ENCODE data around the gene RNF26.

The RNF26 gene

DNA sequence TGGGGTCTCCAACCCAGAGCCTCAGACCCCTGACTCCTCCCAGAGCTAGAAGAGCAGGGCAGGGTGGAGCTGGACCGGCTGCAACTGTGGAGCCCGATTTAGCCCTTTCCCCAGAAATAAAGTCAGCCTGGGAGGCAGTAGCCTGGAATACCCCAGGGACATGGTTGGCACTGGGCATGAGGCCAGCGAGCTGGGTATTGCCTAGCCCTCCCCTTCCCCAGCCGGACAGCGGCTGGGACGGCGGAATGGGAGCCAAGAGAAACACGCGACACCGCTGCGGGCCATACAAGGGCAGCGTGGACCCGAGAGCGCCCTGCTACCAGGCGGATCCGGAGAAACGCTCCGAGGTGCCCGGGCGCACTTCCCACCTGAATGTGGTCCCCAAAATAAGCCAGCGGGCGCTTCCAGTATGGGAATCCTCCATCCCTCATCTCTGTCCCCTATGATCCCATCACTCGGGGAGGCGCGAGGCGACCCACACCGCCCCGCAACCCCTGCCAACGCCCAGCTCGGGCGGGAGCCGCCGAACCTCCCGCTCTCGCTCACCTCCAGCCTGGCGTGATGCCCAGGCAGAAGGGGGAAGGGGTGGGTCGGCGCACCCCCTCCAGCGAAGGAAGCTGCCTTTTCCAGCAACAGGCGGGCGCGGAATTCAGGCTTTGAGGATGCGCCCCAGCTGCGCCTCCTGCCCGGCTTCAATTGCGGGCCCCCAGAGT is 18.2 kb upstream of the RNF26 start:
- no peak for DNase-seq (ENCODE audit: low spot score)

DNA sequence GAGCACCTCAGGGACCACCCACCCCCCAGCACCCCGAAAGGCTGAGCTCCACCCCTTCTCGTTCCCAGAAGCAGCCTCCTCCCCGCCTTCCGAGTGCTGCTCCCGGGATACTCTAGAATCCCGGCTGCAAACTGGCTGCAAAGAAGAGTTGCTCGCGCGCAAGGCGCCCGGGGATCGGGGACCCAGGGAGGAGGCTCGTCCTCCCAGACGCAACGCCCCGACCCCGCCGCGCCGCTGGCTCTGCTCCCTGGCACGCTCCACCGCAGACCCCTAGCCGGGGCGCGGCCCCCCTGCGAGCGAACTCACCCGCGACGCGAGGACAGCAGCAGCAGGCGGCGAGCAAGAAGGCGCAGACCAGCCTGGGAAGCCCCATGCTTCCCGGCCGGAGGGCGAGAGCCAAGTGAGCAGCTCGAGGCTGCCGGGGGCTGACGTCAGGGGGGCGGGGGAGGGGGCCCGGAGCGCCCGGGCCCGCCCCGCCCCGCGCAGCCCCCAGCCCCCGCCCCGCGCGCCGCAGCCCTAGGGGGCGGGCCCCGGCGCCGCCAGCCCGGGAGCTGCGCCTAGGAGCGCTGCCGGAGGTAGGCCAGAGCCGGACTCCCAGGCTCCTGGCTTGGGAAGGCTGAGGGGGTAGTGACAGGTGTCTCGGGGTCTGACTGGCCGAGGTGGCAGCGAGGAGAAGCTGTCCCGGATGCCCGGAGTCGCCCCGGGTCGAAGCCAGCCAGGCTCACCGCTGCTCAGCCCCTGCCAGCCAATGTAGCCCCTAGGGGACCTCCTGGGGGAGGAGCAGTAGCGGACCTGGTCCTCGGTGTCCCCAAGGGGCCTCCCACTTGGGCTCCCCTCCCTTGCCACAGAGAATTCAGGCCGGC is 17.4 kb upstream of the RNF26 start, which contains the start of gene MCAM:
TSS of gene MCAM (minus strand) at position 402 of the 863 bp plus-strand sequence. CDS start at position 373, 29 bp downstream.
- no peak for DNase-seq (ENCODE audit: low spot score)

GRCh38 chr11:119317592-119318239 is 16.6 kb upstream of the RNF26 start:
- no peak for DNase-seq (ENCODE audit: low spot score)

DNA sequence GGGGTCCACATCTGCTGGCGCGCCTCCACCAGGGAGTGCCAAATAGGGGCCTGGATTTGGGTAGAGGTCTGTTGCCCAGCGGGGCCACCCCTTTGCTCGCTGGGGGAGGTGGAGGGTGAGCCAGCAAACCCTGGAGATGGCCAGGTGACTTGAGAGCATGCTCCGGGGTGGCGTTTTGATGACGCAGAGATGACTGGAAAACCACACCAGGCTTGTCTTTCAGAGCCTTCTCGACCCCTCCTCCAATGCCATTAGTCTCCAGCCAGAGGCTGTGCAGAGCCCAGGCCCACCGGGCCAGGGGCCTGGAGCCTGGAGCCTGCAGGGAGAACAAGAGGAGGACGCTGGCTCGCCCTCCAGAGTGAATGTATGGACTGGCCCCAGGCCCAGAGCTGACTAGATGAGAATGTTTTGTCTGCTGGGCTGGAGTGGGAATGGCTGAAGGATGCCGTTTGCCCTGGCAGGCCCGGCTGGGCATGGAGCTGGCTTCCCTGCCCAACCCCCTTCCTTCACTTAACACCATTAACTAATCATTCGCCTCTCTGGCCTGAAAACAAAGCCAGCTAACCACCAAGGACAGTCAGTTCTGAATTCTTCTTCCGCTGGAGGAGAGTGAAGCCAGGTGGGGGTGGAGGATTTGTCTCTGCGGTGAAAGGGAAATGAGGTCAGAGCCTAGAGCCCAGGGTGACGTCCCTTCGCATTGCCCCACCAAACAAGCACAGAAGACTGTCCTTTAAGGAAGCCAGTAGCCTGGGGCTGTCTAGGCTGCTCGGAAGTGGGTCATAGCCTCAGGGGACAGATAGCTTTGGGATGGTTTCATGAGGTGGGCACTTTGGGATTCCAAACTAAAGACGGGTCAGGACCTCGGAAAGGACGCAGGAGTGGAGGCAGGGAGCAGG is 15.8 kb upstream of the RNF26 start:
- no peak for DNase-seq (ENCODE audit: low spot score)

DNA sequence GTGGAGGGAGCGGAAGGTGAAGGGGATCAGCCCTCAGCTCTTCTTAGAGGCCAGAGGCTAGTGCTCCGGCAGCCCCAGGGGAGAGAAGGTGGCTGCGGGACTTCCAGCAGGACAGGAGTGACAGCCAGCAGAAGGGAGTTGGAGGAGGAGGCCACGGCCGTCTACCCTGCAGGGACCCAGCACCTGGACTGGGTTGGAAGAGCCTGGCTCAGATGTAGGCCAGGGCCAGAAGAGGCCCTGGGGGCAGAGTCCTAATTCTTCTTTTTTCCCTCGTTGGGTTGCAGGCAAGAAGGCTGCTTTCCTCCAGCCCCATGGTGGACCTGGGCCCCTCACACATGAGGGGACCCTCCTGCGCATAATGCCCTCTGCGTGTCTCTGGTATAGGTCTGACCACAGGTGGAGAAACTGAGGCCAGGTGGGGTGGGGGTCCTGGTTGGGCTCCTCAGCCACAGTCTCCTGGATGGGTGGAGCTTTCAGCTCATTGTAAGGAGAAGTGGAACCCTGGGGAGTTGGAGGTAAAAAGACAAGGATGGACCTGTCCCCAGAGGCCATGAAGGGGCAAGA is 15.1 kb upstream of the RNF26 start:
- DNase-seq (ENCODE audit: low spot score): no peak

GRCh38 chr11:119319700-119320239 is 14.6 kb upstream of the RNF26 start:
- DNase-seq (ENCODE audit: low spot score): no peak

DNA sequence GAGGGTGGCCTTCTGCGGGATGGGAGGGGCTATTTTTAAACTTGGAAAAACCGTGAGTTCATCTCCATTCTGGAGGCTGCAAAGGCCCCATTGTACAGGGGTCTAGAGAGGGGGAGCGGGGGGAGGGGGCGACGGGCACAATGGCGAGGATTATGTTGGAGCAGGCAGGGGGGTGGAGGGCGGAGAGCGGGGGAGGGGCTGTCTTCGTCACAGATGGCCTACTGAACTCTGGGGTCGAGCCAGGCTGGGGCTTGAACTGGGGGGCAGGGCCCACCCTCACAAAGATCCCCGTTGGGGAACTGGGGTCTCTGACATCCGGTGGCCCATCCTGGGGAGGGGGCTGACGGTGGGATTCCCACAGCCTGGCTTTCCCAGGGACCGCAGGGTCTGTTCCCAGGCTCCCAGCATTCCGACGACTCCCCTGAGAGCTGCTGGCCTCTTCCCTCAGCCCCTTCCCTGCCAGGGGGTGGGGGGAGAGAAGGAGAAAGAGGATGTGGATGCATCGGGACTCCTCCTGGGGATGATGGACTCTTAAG is 14.0 kb upstream of the RNF26 start:
- DNase-seq (ENCODE audit: low spot score): no peak

DNA sequence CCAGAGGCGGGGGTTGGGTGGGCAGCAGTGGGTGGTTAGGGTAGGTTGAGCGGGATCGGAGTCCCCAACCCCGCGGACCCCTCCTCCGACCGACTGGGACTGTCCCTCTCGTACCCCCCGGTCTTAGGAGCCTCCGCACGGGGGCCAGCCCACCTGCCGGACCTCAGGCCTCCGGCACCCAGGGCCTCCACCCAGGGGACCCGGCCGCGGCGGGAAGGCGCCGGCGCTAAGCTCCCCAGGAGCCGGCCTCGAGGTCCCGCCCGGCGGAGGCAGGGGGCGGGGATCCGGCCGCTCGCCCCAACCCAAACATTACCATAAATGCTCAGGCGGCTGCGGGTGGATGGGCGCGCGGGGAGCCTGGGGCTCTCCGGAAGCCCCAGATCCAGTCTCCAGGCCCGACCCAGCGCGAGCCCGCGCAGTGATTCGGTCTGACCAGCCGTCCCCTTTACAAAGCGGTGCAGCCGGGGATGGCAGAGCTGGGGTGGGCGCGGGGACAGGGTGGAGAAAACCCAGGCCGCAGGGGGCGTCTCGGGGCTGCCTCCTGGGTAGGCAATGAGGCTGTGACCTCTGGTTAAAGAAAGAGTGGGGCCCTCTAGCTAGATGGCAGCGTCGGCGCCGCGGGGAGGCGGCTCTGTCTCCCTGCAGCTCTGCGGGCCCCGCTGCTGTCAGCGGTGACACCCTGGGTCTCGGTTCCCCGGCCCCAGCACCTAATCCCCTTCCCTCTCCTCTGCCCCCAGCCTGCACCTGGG is 13.4 kb upstream of the RNF26 start:
- DNase-seq (ENCODE audit: low spot score): no peak

DNA sequence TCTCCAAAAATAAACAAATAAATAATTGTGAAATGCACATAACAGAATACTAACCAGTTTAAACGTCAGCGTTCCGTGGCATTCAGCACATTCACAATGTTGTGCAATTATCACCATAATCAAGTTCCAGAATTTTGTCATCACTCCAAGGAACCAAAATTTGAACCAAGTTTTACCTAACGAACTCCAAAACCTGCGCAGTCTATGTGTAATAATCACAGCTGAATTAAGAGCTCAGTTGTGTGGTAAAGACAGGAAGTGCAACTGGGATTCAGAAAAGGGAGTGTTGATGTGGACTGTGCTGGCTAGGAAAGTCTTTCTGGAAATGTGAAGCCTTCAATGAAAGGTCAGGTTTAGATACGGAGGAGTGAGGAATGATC is 12.0 kb upstream of the RNF26 start:
- no peak for DNase-seq (ENCODE audit: low spot score)

DNA sequence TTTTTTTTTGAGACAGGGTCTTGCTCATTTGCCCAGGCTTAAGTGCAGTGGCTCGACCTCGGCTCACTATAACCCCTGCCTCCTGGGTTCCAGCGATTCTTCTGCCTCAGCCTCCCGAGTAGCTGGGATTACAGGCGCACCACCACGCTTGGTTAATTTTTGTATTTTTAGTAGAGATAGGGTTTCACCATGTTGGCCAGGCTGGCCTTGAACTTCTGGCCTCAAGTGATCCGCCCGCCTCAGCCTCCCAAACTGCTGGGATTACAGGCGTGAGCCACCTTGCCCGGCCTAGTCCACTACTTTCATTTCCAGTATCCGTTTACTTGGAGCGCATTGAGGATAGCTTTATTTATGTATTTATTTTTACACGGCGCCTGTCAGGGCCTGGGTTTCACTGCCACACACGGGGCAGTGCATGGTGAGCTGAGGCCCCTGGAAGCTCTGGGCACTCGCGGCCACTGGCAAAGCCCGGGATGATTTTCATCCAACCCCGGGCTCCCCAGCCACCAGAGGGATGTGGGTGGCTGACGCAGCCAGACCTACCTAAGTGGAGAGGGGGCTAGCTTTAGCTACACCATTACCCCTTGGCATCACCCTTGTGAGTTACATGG is 11.3 kb upstream of the RNF26 start:
- no peak for DNase-seq (ENCODE audit: low spot score)

GRCh38 chr11:119323532-119324033 is 10.7 kb upstream of the RNF26 start:
- peak; percentile 81 for DNase-seq (ENCODE audit: low spot score)

GRCh38 chr11:119324189-119324588 is 10.1 kb upstream of the RNF26 start:
- DNase-seq (ENCODE audit: low spot score): no peak

DNA sequence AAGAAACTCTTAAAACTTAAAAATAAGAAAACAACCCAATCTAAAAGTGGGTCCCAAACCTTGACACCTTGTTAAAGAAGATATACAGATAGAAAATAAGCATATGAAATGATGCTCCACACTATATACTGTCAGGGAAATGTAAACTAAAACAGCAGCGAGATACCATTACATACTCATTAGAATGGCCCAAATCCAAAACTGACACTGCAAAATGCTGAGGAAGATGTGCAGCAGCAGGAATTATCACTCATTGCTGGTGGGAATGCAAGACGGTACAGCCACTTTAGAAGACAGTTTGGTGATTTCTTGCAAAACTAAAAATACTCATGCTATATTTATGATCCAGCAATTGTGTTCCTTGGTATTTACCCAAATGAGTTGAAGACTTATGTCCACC is 5.0 kb upstream of the RNF26 start:
- no peak for DNase-seq (ENCODE audit: low spot score)

- no peak for DNase-seq (ENCODE audit: low spot score)
These were observed 4.1 kb upstream of the RNF26 start for GRCh38 chr11:119330237-119330636.

DNA sequence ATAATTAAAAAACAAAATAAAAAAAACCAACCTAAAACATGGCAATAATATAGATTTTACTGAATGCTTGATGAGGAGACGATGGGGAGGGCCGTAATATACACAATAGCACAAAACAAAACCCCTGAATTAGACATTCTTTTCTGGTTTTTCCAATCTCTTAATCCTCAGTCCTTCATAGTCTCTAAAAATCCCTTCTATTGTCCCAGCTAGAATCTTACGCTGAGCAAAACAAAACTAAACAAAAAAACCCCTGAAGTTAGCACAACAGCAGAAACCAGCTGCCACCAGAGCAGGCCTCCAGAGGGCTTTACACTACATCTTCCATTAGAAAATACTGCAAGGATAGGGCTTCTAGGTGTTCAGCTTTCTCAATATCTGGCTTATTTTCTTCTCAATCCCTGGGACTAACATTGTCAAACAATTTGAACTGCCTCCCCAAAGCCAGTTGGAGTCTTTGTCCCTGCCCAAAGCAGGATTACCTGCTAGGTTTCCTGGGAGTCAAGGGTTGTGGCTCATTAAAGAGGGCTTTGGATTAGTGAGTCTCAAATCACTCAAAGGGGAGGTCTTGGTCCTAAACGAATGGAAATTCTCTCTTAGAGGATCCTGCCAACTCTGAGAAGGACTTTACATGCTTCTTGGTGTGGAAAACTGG is 2.1 kb upstream of the RNF26 start:
- DNase-seq (ENCODE audit: low spot score): no peak

GRCh38 chr11:119335091-119335654 is 846 bp downstream of the RNF26 start:
- DNase-seq (ENCODE audit: low spot score): no peak

DNA sequence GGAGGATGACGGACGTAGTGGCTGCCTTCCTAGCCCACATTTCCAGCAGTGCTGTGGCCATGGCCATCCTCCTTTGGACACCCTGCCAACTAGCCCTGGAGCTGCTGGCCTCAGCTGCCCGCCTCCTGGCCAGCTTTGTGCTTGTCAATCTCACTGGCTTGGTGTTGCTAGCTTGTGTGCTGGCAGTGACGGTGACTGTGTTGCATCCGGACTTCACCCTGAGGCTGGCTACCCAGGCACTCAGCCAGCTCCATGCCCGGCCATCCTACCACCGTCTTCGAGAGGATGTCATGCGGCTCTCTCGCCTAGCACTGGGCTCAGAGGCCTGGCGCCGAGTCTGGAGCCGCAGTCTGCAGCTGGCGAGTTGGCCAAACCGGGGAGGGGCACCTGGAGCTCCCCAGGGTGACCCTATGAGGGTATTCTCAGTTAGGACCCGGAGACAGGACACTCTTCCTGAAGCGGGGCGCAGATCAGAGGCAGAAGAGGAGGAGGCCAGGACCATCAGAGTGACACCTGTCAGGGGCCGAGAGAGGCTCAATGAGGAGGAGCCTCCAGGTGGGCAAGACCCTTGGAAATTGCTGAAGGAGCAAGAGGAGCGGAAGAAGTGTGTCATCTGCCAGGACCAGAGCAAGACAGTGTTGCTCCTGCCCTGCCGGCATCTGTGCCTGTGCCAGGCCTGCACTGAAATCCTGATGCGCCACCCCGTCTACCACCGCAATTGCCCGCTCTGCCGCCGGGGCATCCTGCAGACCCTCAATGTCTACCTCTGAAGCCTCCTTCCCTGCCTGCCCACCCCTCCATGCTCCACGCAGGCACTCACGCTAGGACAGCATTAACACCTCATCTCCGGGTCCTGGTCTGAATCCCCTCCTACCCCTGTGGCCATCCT is 1.6 kb downstream of the RNF26 start:
- DNase-seq (ENCODE audit: low spot score): no peak

All from left forelimb (tissue), 1 donor.